Adipocyte (in vitro differentiated cells): Measurements from ENCODE around the gene CABS1.

ENCODE experiments used
- DNase-seq: peaks from one replicate; pipeline ENCODE4 v3.0.0-alpha.2; 2015; ENCODE audit warnings: low read depth
- H3K27me3 ChIP-seq: replicated peaks from 2 replicates; pipeline ENCODE4 v1.7.0; 2013; ENCODE audit warnings: mild to moderate bottlenecking, low read length, moderate library complexity; ENCODE audit not compliant: control insufficient read depth, insufficient read depth
- H3K36me3 ChIP-seq: 2 replicates; pipeline ENCODE4 v1.7.0; 2013; ENCODE audit warnings: low read length, mild to moderate bottlenecking, moderate library complexity; ENCODE audit not compliant: control insufficient read depth, insufficient read depth, severe bottlenecking
- H3K4me1 ChIP-seq: 2 replicates; pipeline ENCODE4 v1.7.0; 2013; ENCODE audit warnings: mild to moderate bottlenecking, low read length, moderate library complexity; ENCODE audit not compliant: control insufficient read depth, insufficient read depth
- H3K4me3 ChIP-seq: 2 replicates; pipeline ENCODE4 v1.7.0; 2013; ENCODE audit warnings: mild to moderate bottlenecking, low read length, moderate library complexity
- H3K9ac ChIP-seq: 2 replicates; pipeline ENCODE4 v1.7.0; 2013; ENCODE audit warnings: mild to moderate bottlenecking, low read length, moderate library complexity
- H3K9me3 ChIP-seq: 2 replicates; pipeline ENCODE4 v1.7.0; 2013; ENCODE audit warnings: mild to moderate bottlenecking, low read length, moderate library complexity; ENCODE audit not compliant: control insufficient read depth

CABS1 gene

DNA sequence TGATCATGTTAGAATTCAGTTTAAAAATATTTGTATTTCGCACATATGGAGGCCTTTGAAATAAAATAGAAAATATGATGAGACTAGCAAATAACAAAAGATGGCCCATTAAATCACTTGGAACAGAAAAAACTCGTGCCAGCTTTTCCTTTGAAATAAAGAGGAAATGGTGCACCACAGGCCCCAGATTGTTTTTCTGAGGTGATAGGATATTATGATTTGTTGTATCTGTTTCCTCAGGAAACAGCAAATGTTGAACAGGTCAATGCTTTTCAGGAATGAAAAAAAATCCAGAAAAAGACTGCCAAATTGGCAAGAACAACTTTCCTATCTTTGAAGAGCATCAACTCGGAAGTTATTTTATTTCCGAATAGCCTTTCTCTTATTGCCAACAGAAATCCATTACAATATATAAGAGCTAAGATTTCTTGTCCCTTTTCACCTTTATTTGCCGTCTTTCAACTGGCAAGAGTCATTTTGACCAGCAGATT lies 48.0 kb downstream of the CABS1 start, which contains the start of gene SMR3B:
TSS of gene SMR3B (plus strand) at position 441 of the 491 bp plus-strand sequence. CDS start 1,380 bp downstream, outside the sequence.
- H3K4me1 ChIP-seq: no peaks in the 10 kb centered on the region
- no peak for DNase-seq
- H3K4me3 ChIP-seq: no peak within 1 kb of the TSS
- H3K9me3 ChIP-seq: no peaks in the 10 kb centered on the region
- H3K27me3 ChIP-seq: no peaks in the 10 kb centered on the region
- no peaks in the 10 kb centered on the region for H3K36me3 ChIP-seq
- no peak within 1 kb of the TSS for H3K9ac ChIP-seq
